GM12878 (cell line): ENCODE results near the gene TUBA1A. TPM values are rescaled to one million over a fixed set of nuclear protein-coding genes. Genes with fewer than 3 reads are reported as not detected.

Source experiments
- ATAC-seq: fragments of 200-7000 bp; cut with Tn5 transposase; 3 replicates; pipeline ENCODE4 v1.9.1; 2020; ENCODE audit warnings: mild to moderate bottlenecking, moderate library complexity
- BruUV-seq: library from RNA; stranded (reverse); fragments of 400-500 nt; replicated peaks from 2 replicates; lab custom pipeline; 2021; lab: Mats Ljungman, UMichigan
- CTCF ChIA-PET: fragments of 300-600 bp; sonication (Branson Sonifier 250); formaldehyde crosslinking; extraction: SDS; loops from one replicate; lab custom pipeline; 2021; ENCODE audit warnings: inconsistent platforms; lab: Yijun Ruan, JAX
- POLR2A ChIA-PET: fragments of 350-600 bp; formaldehyde crosslinking; extraction: SDS; loops from one replicate; lab custom pipeline; 2021; ENCODE audit warnings: inconsistent platforms; lab: Charles Lee
- RAD21 ChIA-PET: fragments of 300-600 bp; sonication (Branson Sonifier 250); formaldehyde crosslinking; loops from one replicate; lab custom pipeline; 2023; ENCODE audit warnings: antibody characterized with exemption; ENCODE audit not compliant: unreplicated experiment; lab: Charles Lee
- SMC1A ChIA-PET: fragments of 300-600 bp; sonication (Branson Sonifier 250); formaldehyde crosslinking; loops from one replicate; lab custom pipeline; 2023; ENCODE audit not compliant: unreplicated experiment, uncharacterized antibody; lab: Charles Lee
- DNase-seq: peaks from one replicate; pipeline ENCODE4 v3.0.0-alpha.2; 2011; ENCODE audit warnings: low read depth, low spot score
- FAIRE-seq: peaks from 3 replicates; lab custom pipeline; 2011; peaks lifted over from hg19 to GRCh38; lab: Jason Lieb, UNC
- H2AFZ ChIP-seq: 2 replicates; pipeline ENCODE4 v1.6.0; 2011; ENCODE audit warnings: low read depth, low read length, control low read depth; ENCODE audit not compliant: control insufficient read depth
- H3K27ac ChIP-seq: 2 replicates; pipeline ENCODE4 v1.5.1; 2011; ENCODE audit warnings: control low read depth; ENCODE audit not compliant: control insufficient read depth, insufficient read depth
- H3K27me3 ChIP-seq, 2 experiments: replicated peaks in 1 of 2; 2 replicates each; pipeline versions ENCODE4 v1.6.0 to v1.6.1; 2011; ENCODE audit warnings: low read length in 1 of 2; ENCODE audit not compliant: control insufficient read depth in 2 of 2, insufficient read depth in 2 of 2
- H3K36me3 ChIP-seq, 2 experiments: 2 replicates each; pipeline ENCODE4 v1.5.1; 2011; ENCODE audit warnings: low read length in 1 of 2; ENCODE audit not compliant: control insufficient read depth in 2 of 2, insufficient read depth in 2 of 2
- H3K4me1 ChIP-seq: 2 replicates; pipeline ENCODE4 v1.6.1; 2011; ENCODE audit warnings: mild to moderate bottlenecking, low read length, moderate library complexity, mixed read lengths; ENCODE audit not compliant: control insufficient read depth, insufficient read depth
- H3K4me2 ChIP-seq: 2 replicates; pipeline ENCODE4 v1.6.0; 2011; ENCODE audit warnings: control low read depth; ENCODE audit not compliant: control insufficient read depth, insufficient read depth
- H3K4me3 ChIP-seq: fragments of 200-600 bp; sonication (generic); 2 replicates; pipeline ENCODE4 v1.5.1; 2016
- H3K79me2 ChIP-seq: 2 replicates; pipeline ENCODE4 v1.6.0; 2011; ENCODE audit warnings: low read length; ENCODE audit not compliant: control insufficient read depth, insufficient read depth
- H3K9ac ChIP-seq: 2 replicates; pipeline ENCODE4 v1.8.0; 2011; ENCODE audit warnings: low read length, control low read depth, mixed read lengths; ENCODE audit not compliant: control insufficient read depth, insufficient read depth
- H3K9me3 ChIP-seq: replicated peaks from 3 replicates; pipeline ENCODE4 v1.5.1; 2011; ENCODE audit warnings: mild to moderate bottlenecking, low read length; ENCODE audit not compliant: control insufficient read depth, insufficient read depth
- H4K20me1 ChIP-seq: 2 replicates; pipeline ENCODE4 v1.6.0; 2011; ENCODE audit not compliant: control insufficient read depth, insufficient read depth
- BHLHE40 ChIP-seq, 2 experiments: fragments of 450-650 bp in 1 of 2; IDR thresholded peaks; 2 replicates each; pipeline ENCODE4 v1.6.1; 2011 to 2017; ENCODE audit warnings: low read depth in 2 of 2, borderline replicate concordance in 1 of 2, improper control_type of control experiment in 1 of 2, low read length in 1 of 2, mild to moderate bottlenecking in 1 of 2
- FOXK2 ChIP-seq: fragments of 450-650 bp; IDR thresholded peaks from 2 replicates; pipeline ENCODE4 v1.6.1; 2017; ENCODE audit warnings: mild to moderate bottlenecking, moderate library complexity
- TCF12 ChIP-seq: IDR thresholded peaks from 2 replicates; pipeline ENCODE4 v1.6.1; 2011; ENCODE audit warnings: low read depth, mild to moderate bottlenecking, low read length
- WGBS: methylation state at CpG from one replicate; pipeline ENCODE4 v1.1.6; 2016; ENCODE audit warnings: low lambda C conversion rate; ENCODE audit not compliant: insufficient replicate concordance, insufficient coverage; ENCODE audit errors: missing lambda C conversion rate; 5-methylcytosine and 5-hydroxymethylcytosine counted together
- in situ Hi-C: fragments of 300-500 bp; cut with MboI; formaldehyde crosslinking; loops from 9 replicates; pipeline ENCODE4 v1.14.3; 2018; ENCODE audit warnings: mixed read lengths
- intact Hi-C: fragments of 100-400 bp; cut with micrococcal nuclease; formaldehyde crosslinking; loops from one replicate; pipeline ENCODE4 v1.14.2; 2022; ENCODE audit not compliant: unreplicated experiment
- polyA plus RNA-seq, 11 experiments: library from polyadenylated mRNA; depleted of rRNA in 4 of 11; unstranded in 6 of 11; stranded (reverse) in 5 of 11; fragments of >200 nt; fragmentation: Nextera tagmentation in 4 of 11; fragmentation: Illumina TruSeq in 1 of 11; extraction: Ambion mirVana in 4 of 11; extraction: Trizol in 1 of 11; gene quantifications; 1 replicate in 1 of 11; 2 replicates in 10 of 11; pipeline versions ENCODE4 v1.2.1 to v1.2.3, GENCODE V29; 2011 to 2016; ENCODE audit warnings: inconsistent platforms in 2 of 11, missing spikeins in 2 of 11, low read depth in 1 of 11
- total RNA-seq, 4 experiments: library from RNA; depleted of rRNA in 3 of 4; stranded (reverse); fragments of >200 nt in 3 of 4; fragmentation: Illumina TruSeq in 1 of 4; extraction: Trizol in 1 of 4; gene quantifications; 2 replicates each; pipeline versions ENCODE4 v1.2.1 to v1.2.3, GENCODE V29; 2013 to 2021
- TF ChIP-seq, protein P1 (sequence below): IDR thresholded peaks from 2 replicates; pipeline ENCODE4 v1.6.1; 2011; ENCODE audit warnings: borderline replicate concordance, low read depth, mild to moderate bottlenecking, moderate library complexity, mixed read lengths, low read length; ENCODE audit not compliant: insufficient read depth; ENCODE audit errors: extremely low read length
- TF ChIP-seq, protein P2 (sequence below): fragments of 450-650 bp; IDR thresholded peaks from 2 replicates; pipeline ENCODE4 v1.6.1; 2017; ENCODE audit warnings: mild to moderate bottlenecking, moderate library complexity

The TUBA1A gene
- total and polyA plus RNA-seq, 10 of the 15 experiments (the other 5 are each of a cell fraction or from before 2014, with no cell fraction given), result 129 to 496 (median 249) TPM

DNA sequence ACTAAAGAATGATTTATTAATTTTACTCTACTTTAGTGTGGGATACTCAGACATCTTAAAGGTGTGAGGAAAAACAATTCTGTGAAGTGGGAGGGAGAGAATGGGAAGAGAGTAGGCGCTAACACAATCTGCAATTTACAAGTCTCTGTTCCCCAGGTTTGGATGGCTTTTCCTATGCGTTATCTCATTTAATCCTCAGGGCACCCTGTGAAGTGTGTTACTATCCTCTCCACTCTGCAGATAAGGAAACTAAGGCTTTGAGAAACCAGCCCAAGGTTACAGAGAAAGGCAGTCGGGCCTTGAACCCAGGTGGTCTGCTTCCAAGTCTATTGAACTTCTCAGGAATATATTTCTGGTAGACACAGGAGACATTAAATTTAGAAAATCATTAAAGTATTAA is 39.8 kb upstream of the TUBA1A start:
- POLR2A ChIA-PET, result no interaction called here
- H3K4me3 ChIP-seq, result no peak overlapping the region
- in situ Hi-C loops (no loop called here), intact Hi-C loops (no loop called here)
- CTCF ChIA-PET, result interaction anchor here (1.7 kb wide), 1 partner anchor 140 kb away, joined by 7 read pairs; no protein-coding TSS in a partner anchor
- no peak overlapping the region for H3K27ac ChIP-seq
- ATAC-seq (no peak), FAIRE-seq (no peak), DNase-seq (no peak)
- H3K9me3 ChIP-seq, result no peaks in the 10 kb centered on the region
- H4K20me1 ChIP-seq, result no peaks in the 10 kb centered on the region
- H3K79me2 ChIP-seq, result no peaks in the 10 kb centered on the region
- no peak overlapping the region for H3K4me2 ChIP-seq
- BruUV-seq, result no TSS peak
- H3K9ac ChIP-seq, result no peak overlapping the region
- H2AFZ ChIP-seq, result no peak overlapping the region
- H3K36me3 ChIP-seq, result no peaks in the 10 kb centered on the region
- RAD21 ChIA-PET, result no interaction called here
- TF ChIP-seq FOXK2 (no peak), TCF12 (no peak), BHLHE40 (IDR thresholded peaks at IDR 0.05; ENCODE audit: borderline replicate concordance in 1 of 2, low read depth in 2 of 2, low read length in 1 of 2) (no peak)
- TF ChIP-seq, protein P1, sequence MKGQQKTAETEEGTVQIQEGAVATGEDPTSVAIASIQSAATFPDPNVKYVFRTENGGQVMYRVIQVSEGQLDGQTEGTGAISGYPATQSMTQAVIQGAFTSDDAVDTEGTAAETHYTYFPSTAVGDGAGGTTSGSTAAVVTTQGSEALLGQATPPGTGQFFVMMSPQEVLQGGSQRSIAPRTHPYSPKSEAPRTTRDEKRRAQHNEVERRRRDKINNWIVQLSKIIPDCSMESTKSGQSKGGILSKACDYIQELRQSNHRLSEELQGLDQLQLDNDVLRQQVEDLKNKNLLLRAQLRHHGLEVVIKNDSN, result no peak
- SMC1A ChIA-PET, result no interaction called here
- H3K4me1 ChIP-seq, result 0 out of 2 replicates have a peak, but pooled peaks cover 3% of the 10 kb centered on the region
- H3K27me3 ChIP-seq, result no peaks in the 10 kb centered on the region
- WGBS, result 71% methylated on average over 3 of the region's 3 CpGs

DNA sequence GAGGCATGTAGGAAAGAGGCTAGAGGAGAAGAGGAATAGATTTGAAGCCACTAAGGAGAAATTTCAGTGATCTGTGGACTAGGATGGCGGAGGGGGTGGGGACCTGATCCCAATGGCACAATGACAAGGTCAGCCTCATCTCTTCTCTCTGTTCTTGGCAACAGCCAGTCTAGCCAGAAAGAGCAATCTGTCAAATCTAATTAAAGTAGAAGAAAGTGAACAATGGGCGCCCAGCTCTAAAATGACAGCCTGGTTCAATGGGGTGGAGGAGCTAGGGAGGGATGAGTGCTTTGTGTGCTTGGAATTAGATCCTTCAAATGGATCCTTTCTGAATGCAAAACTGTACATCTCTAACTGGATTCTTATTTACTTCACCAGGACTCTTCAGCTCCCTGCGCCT is 38.8 kb upstream of the TUBA1A start:
- Histone ChIP-seq H3K9ac (no peak overlapping the region), H3K9me3 (no peaks in the 10 kb centered on the region), H3K4me1 (no peaks in the 10 kb centered on the region), H2AFZ (no peak overlapping the region), H3K79me2 (no peaks in the 10 kb centered on the region), H3K36me3 (no peaks in the 10 kb centered on the region), H4K20me1 (no peaks in the 10 kb centered on the region), H3K27me3 (no peaks in the 10 kb centered on the region), H3K4me2 (no peak overlapping the region), H3K27ac (no peak overlapping the region), H3K4me3 (no peak overlapping the region)
- ATAC-seq (no peak), FAIRE-seq (no peak), DNase-seq (no peak)
- in situ Hi-C loops, result no loop called here
- RAD21 ChIA-PET, result no interaction called here
- CTCF ChIA-PET, result interaction anchor here (0.9 to 1.7 kb wide), 3 partner anchors 130 to 164 kb away, joined by 3 to 7 read pairs (median 4); no protein-coding TSS in a partner anchor
- TF ChIP-seq, protein P2, sequence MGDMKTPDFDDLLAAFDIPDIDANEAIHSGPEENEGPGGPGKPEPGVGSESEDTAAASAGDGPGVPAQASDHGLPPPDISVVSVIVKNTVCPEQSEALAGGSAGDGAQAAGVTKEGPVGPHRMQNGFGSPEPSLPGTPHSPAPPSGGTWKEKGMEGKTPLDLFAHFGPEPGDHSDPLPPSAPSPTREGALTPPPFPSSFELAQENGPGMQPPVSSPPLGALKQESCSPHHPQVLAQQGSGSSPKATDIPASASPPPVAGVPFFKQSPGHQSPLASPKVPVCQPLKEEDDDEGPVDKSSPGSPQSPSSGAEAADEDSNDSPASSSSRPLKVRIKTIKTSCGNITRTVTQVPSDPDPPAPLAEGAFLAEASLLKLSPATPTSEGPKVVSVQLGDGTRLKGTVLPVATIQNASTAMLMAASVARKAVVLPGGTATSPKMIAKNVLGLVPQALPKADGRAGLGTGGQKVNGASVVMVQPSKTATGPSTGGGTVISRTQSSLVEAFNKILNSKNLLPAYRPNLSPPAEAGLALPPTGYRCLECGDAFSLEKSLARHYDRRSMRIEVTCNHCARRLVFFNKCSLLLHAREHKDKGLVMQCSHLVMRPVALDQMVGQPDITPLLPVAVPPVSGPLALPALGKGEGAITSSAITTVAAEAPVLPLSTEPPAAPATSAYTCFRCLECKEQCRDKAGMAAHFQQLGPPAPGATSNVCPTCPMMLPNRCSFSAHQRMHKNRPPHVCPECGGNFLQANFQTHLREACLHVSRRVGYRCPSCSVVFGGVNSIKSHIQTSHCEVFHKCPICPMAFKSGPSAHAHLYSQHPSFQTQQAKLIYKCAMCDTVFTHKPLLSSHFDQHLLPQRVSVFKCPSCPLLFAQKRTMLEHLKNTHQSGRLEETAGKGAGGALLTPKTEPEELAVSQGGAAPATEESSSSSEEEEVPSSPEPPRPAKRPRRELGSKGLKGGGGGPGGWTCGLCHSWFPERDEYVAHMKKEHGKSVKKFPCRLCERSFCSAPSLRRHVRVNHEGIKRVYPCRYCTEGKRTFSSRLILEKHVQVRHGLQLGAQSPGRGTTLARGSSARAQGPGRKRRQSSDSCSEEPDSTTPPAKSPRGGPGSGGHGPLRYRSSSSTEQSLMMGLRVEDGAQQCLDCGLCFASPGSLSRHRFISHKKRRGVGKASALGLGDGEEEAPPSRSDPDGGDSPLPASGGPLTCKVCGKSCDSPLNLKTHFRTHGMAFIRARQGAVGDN, result no peak
- BruUV-seq, result no TSS peak
- SMC1A ChIA-PET, result no interaction called here
- intact Hi-C loops, result no loop called here
- 72% methylated on average over 3 of the region's 3 CpGs for WGBS
- POLR2A ChIA-PET, result no interaction called here
